Measurements from ENCODE around the gene ALKAL2. TPM values are rescaled to one million over a fixed set of nuclear protein-coding genes. Genes with fewer than 3 reads are reported as not detected.

Gene ALKAL2
- polyA plus RNA-seq, 1 experiment, result not detected

Other genes starting within 250 kb of the ALKAL2 start
- gene FAM110C, start 241.6 kb downstream of the ALKAL2 start, polyA plus RNA-seq (2011; rRNA removed), result not detected in 2 replicates
- 19.0 and 25.8 TPM in 2 replicates for gene SH3YL1, start 24.1 kb downstream of the ALKAL2 start, polyA plus RNA-seq (2011; rRNA removed)
- gene ACP1, start 23.1 kb downstream of the ALKAL2 start, polyA plus RNA-seq (2011; rRNA removed), result 129 and 135 TPM in 2 replicates